Neural progenitor cell (in vitro differentiated cells): ENCODE data around the gene HSD17B2. TPM values are rescaled to one million over a fixed set of nuclear protein-coding genes. Genes with fewer than 3 reads are reported as not detected.

Experiments
- DNase-seq: peaks from one replicate; pipeline ENCODE4 v3.0.0-alpha.2; 2016; ENCODE audit warnings: low spot score
- H2AFZ ChIP-seq: fragments of 200-600 bp; sonication (generic); replicated peaks from 2 replicates; pipeline ENCODE4 v1.6.1; 2016; ENCODE audit warnings: antibody characterized with exemption
- H3F3A ChIP-seq: fragments of 200-600 bp; sonication (generic); 2 replicates; pipeline ENCODE4 v1.6.1; 2016; ENCODE audit warnings: antibody characterized with exemption, low read depth
- H3K27ac ChIP-seq: fragments of 200-600 bp; sonication (generic); 2 replicates; pipeline ENCODE4 v1.5.1; 2016; ENCODE audit warnings: mild to moderate bottlenecking
- H3K27me3 ChIP-seq: fragments of 200-600 bp; sonication (generic); 2 replicates; pipeline ENCODE4 v1.6.1; 2016; ENCODE audit warnings: mild to moderate bottlenecking, moderate library complexity
- H3K36me3 ChIP-seq: fragments of 200-600 bp; sonication (generic); 2 replicates; pipeline ENCODE4 v1.5.1; 2016
- H3K4me1 ChIP-seq: fragments of 200-600 bp; sonication (generic); 2 replicates; pipeline ENCODE4 v1.6.1; 2016; ENCODE audit warnings: mixed run types
- H3K4me2 ChIP-seq: fragments of 200-600 bp; sonication (generic); 2 replicates; pipeline ENCODE4 v1.6.1; 2016
- H3K4me3 ChIP-seq: fragments of 200-600 bp; sonication (generic); 2 replicates; pipeline ENCODE4 v1.5.1; 2016
- H3K79me2 ChIP-seq: fragments of 200-600 bp; sonication (generic); 2 replicates; pipeline ENCODE4 v1.6.1; 2016; ENCODE audit warnings: low read depth
- H3K9ac ChIP-seq: fragments of 200-600 bp; sonication (generic); 2 replicates; pipeline ENCODE4 v1.6.1; 2016
- H3K9me3 ChIP-seq: fragments of 200-600 bp; sonication (generic); 2 replicates; pipeline ENCODE4 v1.5.1; 2016; ENCODE audit warnings: low read depth
- H4K20me1 ChIP-seq: fragments of 200-600 bp; sonication (generic); 2 replicates; pipeline ENCODE4 v1.6.1; 2016; ENCODE audit warnings: low read depth
- H3K27ac Mint-ChIP-seq: 3 replicates; pipeline ENCODE4 v1.8.0; 2021; ENCODE audit warnings: mixed read lengths
- H3K27me3 Mint-ChIP-seq: 2 replicates; pipeline ENCODE4 v1.8.0; 2022; ENCODE audit warnings: low read depth, mild to moderate bottlenecking, inconsistent platforms, moderate library complexity, mixed read lengths; ENCODE audit not compliant: insufficient read depth
- H3K36me3 Mint-ChIP-seq: 3 replicates; pipeline ENCODE4 v1.8.0; 2021; ENCODE audit warnings: mixed read lengths
- H3K4me1 Mint-ChIP-seq: 3 replicates; pipeline ENCODE4 v1.8.0; 2021; ENCODE audit warnings: mixed read lengths
- H3K4me3 Mint-ChIP-seq: 3 replicates; pipeline ENCODE4 v1.8.0; 2021; ENCODE audit warnings: mild to moderate bottlenecking, moderate library complexity, mixed read lengths
- H3K9me3 Mint-ChIP-seq: 3 replicates; pipeline ENCODE4 v1.8.0; 2020; ENCODE audit warnings: mixed read lengths
- EZH2 ChIP-seq: fragments of 200-600 bp; sonication (generic); IDR thresholded peaks from 2 replicates; pipeline ENCODE4 v1.6.1; 2017; ENCODE audit warnings: antibody characterized with exemption, mild to moderate bottlenecking, moderate library complexity
- EZH2phosphoT487 ChIP-seq: fragments of 200-600 bp; sonication (generic); IDR thresholded peaks from 2 replicates; pipeline ENCODE4 v1.6.1; 2017; ENCODE audit warnings: antibody characterized with exemption
- total RNA-seq: library from RNA; depleted of rRNA; stranded (reverse); fragments of >200 nt; gene quantifications from 2 replicates; pipeline ENCODE4 v1.2.3, GENCODE V29; 2015; ENCODE audit warnings: low replicate concordance
- TF ChIP-seq, protein P1 (sequence below): fragments of 200-600 bp; sonication (generic); IDR thresholded peaks from 2 replicates; pipeline ENCODE4 v1.5.1; 2017; ENCODE audit warnings: antibody characterized with exemption, mild to moderate bottlenecking

HSD17B2 gene
- total RNA-seq, 1 donor from 2014 or later, result not detected

DNA sequence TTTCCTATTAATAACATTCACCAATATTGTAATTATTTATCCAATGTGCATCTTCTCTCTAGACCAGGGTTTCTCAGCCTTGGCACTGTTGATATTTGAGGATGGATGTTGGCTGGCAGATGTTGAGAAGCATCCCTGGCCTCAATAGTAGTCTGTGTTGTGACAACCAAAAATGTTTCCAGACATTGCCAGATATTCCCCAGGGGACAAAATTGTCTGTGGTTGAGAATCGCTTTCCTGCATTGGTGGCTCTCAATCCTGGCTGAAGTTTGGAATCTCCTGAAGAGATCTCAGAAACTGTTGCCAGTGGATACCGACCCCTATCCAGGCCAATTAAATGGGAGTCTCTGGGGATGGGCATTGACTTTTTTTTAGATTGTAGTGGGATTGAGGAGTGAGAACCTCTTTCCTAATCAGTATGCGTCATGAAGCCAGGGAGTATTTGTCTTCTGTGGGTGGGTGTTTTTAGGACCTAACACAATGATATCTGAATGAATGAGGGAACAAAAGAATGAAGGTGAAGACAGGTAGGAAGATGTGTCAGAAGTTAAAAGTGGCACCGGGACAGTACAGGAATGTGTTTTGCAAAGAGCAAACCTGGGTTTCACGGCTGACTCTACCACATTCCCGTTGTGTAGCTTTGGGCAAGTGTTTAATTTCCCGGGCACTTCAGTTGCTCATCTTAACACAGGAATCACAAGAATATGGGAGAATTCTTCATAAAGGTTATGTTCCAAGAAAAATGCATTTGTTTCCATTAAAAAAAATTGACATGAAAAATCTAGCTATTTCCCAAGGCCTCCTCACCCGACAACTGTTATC lies 24.3 kb downstream of the HSD17B2 start:
- Histone ChIP-seq H3K4me2 (no peak overlapping the region), H3K36me3 (no peaks in the 10 kb centered on the region), H3K79me2 (no peaks in the 10 kb centered on the region), H4K20me1 (no peaks in the 10 kb centered on the region), H3F3A (no peaks in the 10 kb centered on the region), H3K27ac (no peak overlapping the region), H2AFZ (no peak overlapping the region), H3K9ac (no peak overlapping the region), H3K4me3 (no peak overlapping the region), H3K9me3 (no peaks in the 10 kb centered on the region), H3K27me3 (no peaks in the 10 kb centered on the region), H3K4me1 (no peaks in the 10 kb centered on the region)
- H3K9me3 Mint-ChIP-seq, result no peaks in the 10 kb centered on the region
- H3K4me1 Mint-ChIP-seq, result peaks cover 9% of the 10 kb centered on the region
- H3K4me3 Mint-ChIP-seq, result no peak overlapping the region
- TF ChIP-seq, protein P1, sequence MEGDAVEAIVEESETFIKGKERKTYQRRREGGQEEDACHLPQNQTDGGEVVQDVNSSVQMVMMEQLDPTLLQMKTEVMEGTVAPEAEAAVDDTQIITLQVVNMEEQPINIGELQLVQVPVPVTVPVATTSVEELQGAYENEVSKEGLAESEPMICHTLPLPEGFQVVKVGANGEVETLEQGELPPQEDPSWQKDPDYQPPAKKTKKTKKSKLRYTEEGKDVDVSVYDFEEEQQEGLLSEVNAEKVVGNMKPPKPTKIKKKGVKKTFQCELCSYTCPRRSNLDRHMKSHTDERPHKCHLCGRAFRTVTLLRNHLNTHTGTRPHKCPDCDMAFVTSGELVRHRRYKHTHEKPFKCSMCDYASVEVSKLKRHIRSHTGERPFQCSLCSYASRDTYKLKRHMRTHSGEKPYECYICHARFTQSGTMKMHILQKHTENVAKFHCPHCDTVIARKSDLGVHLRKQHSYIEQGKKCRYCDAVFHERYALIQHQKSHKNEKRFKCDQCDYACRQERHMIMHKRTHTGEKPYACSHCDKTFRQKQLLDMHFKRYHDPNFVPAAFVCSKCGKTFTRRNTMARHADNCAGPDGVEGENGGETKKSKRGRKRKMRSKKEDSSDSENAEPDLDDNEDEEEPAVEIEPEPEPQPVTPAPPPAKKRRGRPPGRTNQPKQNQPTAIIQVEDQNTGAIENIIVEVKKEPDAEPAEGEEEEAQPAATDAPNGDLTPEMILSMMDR, result no peak
- TF ChIP-seq EZH2phosphoT487 (no peak), EZH2 (no peak)
- no peak for DNase-seq
- H3K36me3 Mint-ChIP-seq, result peaks cover 2% of the 10 kb centered on the region
- no peak overlapping the region for H3K27ac Mint-ChIP-seq
- peaks cover 11% of the 10 kb centered on the region for H3K27me3 Mint-ChIP-seq

GRCh38 chr16:82059983-82060421 lies 24.9 kb downstream of the HSD17B2 start:
- Histone ChIP-seq H3F3A (no peaks in the 10 kb centered on the region), H3K4me3 (no peak overlapping the region), H3K4me2 (no peak overlapping the region), H3K9ac (no peak overlapping the region), H2AFZ (no peak overlapping the region), H4K20me1 (no peaks in the 10 kb centered on the region), H3K9me3 (no peaks in the 10 kb centered on the region), H3K27ac (no peak overlapping the region), H3K79me2 (no peaks in the 10 kb centered on the region), H3K27me3 (no peaks in the 10 kb centered on the region), H3K4me1 (no peaks in the 10 kb centered on the region), H3K36me3 (no peaks in the 10 kb centered on the region)
- no peak overlapping the region for H3K4me3 Mint-ChIP-seq
- H3K27ac Mint-ChIP-seq, result no peak overlapping the region
- H3K9me3 Mint-ChIP-seq, result peaks cover 2% of the 10 kb centered on the region
- TF ChIP-seq, protein P1, result no peak
- TF ChIP-seq EZH2phosphoT487 (no peak), EZH2 (no peak)
- peaks cover 5% of the 10 kb centered on the region for H3K36me3 Mint-ChIP-seq
- H3K27me3 Mint-ChIP-seq, result peaks cover 11% of the 10 kb centered on the region
- peaks cover 9% of the 10 kb centered on the region for H3K4me1 Mint-ChIP-seq
- DNase-seq, result no peak

DNA sequence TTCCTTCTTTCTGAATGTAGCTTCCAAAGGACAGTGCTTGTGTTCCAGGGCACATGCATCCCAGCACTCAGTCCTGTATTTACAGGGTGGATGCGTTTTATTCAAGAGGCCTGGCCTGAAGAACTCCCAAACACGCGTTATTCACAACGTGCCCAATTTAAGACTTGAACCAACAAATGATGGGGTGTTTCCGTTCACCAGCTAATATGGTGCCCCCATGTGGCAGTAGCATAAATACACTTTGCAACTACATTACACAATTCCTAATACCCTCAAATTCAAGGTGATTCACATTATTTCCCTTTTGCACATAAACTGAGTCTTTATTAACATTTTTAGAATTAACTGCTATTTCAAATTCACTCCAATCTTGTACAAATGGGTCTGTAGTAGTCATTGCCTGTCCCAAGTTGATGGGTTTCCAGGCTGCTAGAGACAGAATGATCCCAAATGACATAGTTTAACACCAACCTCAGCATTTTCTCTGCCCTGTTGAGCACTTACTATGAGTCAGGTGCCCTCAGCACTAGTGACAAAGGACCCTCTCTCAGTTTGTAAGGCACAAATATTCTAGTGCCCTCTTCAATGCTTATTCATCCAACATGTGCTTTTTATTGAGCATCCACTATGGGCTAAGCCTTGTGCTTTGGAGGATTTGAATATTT lies 26.9 kb downstream of the HSD17B2 start:
- H3K79me2 ChIP-seq, result no peaks in the 10 kb centered on the region
- no peak for TF ChIP-seq EZH2
- TF ChIP-seq, protein P1, result peak; percentile 70
- TF ChIP-seq EZH2phosphoT487, result no peak
- H3K9ac ChIP-seq, result no peak overlapping the region
- Mint-ChIP-seq H3K4me1 (peaks cover 9% of the 10 kb centered on the region), H3K9me3 (peaks cover 3% of the 10 kb centered on the region), H3K4me3 (no peak overlapping the region), H3K27ac (no peak overlapping the region), H3K27me3 (peaks cover 8% of the 10 kb centered on the region), H3K36me3 (peaks cover 6% of the 10 kb centered on the region)
- no peaks in the 10 kb centered on the region for H3K27me3 ChIP-seq
- no peak overlapping the region for H3K4me2 ChIP-seq
- no peaks in the 10 kb centered on the region for H3K4me1 ChIP-seq
- peak; percentile 45 for DNase-seq
- H3K9me3 ChIP-seq, result no peaks in the 10 kb centered on the region
- no peak overlapping the region for H3K4me3 ChIP-seq
- no peaks in the 10 kb centered on the region for H3K36me3 ChIP-seq
- H3F3A ChIP-seq, result no peaks in the 10 kb centered on the region
- no peak overlapping the region for H3K27ac ChIP-seq
- no peaks in the 10 kb centered on the region for H4K20me1 ChIP-seq
- H2AFZ ChIP-seq, result no peak overlapping the region
